Measurements from ENCODE around the gene AKAP8.

AKAP8 gene

GRCh38 chr19:15374105-15374651 lies 5.4 kb downstream of the AKAP8 start:
- no peak overlapping the region for H3K4me3 ChIP-seq (ENCODE audit: low read depth, low read length)
- DNase-seq (ENCODE audit: low read depth), result no peak
- no peak for TF ChIP-seq CTCF (conservative IDR thresholded peaks at IDR 0.05; ENCODE audit: low read depth, low read length)

GRCh38 chr19:15373644-15374043 lies 5.9 kb downstream of the AKAP8 start:
- DNase-seq (ENCODE audit: low read depth), result no peak
- TF ChIP-seq CTCF (conservative IDR thresholded peaks at IDR 0.05; ENCODE audit: low read depth, low read length), result no peak

GRCh38 chr19:15372891-15373301 lies 6.7 kb downstream of the AKAP8 start:
- DNase-seq (ENCODE audit: low read depth), result no peak
- TF ChIP-seq CTCF (conservative IDR thresholded peaks at IDR 0.05; ENCODE audit: low read depth, low read length), result no peak
- H3K4me3 ChIP-seq (ENCODE audit: low read depth, low read length), result no peak overlapping the region

More at GRCh38 chr19:15373644-15374043, 5.9 kb downstream of the AKAP8 start:
- H3K4me3 ChIP-seq (ENCODE audit: low read depth, low read length), result no peak overlapping the region

- no peak for DNase-seq (ENCODE audit: low read depth)
- H3K4me3 ChIP-seq (ENCODE audit: low read depth, low read length), result no peak overlapping the region
- TF ChIP-seq CTCF (conservative IDR thresholded peaks at IDR 0.05; ENCODE audit: low read depth, low read length), result no peak
These were observed 7.1 kb downstream of the AKAP8 start for GRCh38 chr19:15372470-15372869.

- no peak for TF ChIP-seq CTCF (conservative IDR thresholded peaks at IDR 0.05; ENCODE audit: low read depth, low read length)
- no peak overlapping the region for H3K4me3 ChIP-seq (ENCODE audit: low read depth, low read length)
- DNase-seq (ENCODE audit: low read depth), result no peak
These were observed 7.7 kb downstream of the AKAP8 start for GRCh38 chr19:15371786-15372380.

GRCh38 chr19:15371119-15371518 lies 8.5 kb downstream of the AKAP8 start:
- TF ChIP-seq CTCF (conservative IDR thresholded peaks at IDR 0.05; ENCODE audit: low read depth, low read length), result no peak
- no peak for DNase-seq (ENCODE audit: low read depth)
- no peak overlapping the region for H3K4me3 ChIP-seq (ENCODE audit: low read depth, low read length)

- DNase-seq (ENCODE audit: low read depth), result no peak
- no peak for TF ChIP-seq CTCF (conservative IDR thresholded peaks at IDR 0.05; ENCODE audit: low read depth, low read length)
- H3K4me3 ChIP-seq (ENCODE audit: low read depth, low read length), result no peak overlapping the region
These were observed 10.0 kb downstream of the AKAP8 start for GRCh38 chr19:15369594-15369891.

Measured in choroid plexus epithelial cell (primary cell).